Karpas-422 (cell line): ENCODE measurements around the gene ETS2. TPM values are rescaled to one million over a fixed set of nuclear protein-coding genes. Genes with fewer than 3 reads are reported as not detected.

ENCODE experiments used
- DNase-seq: peaks from one replicate; pipeline ENCODE4 v3.0.0-alpha.2; 2015
- H2AFZ ChIP-seq: fragments of 200-600 bp; sonication (generic); 2 replicates; pipeline ENCODE4 v1.6.1; 2014; ENCODE audit warnings: antibody characterized with exemption, low read length, mixed read lengths
- H3K27ac ChIP-seq: fragments of 200-600 bp; sonication (generic); 2 replicates; pipeline ENCODE4 v1.5.1; 2014; ENCODE audit warnings: mild to moderate bottlenecking, low read length, moderate library complexity
- H3K27me3 ChIP-seq: fragments of 200-600 bp; sonication (generic); 2 replicates; pipeline ENCODE4 v1.6.1; 2014; ENCODE audit warnings: low read length, mixed read lengths
- H3K36me3 ChIP-seq: fragments of 200-600 bp; sonication (generic); 2 replicates; pipeline ENCODE4 v1.6.1; 2014; ENCODE audit warnings: low read length, mixed read lengths; ENCODE audit not compliant: insufficient read depth
- H3K4me1 ChIP-seq: fragments of 200-600 bp; sonication (generic); 2 replicates; pipeline ENCODE4 v1.6.1; 2014; ENCODE audit warnings: mild to moderate bottlenecking, low read length, mixed read lengths
- H3K4me2 ChIP-seq: fragments of 200-600 bp; sonication (generic); 2 replicates; pipeline ENCODE4 v1.6.1; 2014; ENCODE audit warnings: low read length, low read depth, mild to moderate bottlenecking; ENCODE audit not compliant: poor library complexity, severe bottlenecking
- H3K4me3 ChIP-seq: fragments of 200-600 bp; sonication (generic); 2 replicates; pipeline ENCODE4 v1.5.1; 2014; ENCODE audit warnings: mild to moderate bottlenecking, antibody characterized with exemption, low read length, mixed read lengths
- H3K79me2 ChIP-seq: fragments of 200-600 bp; sonication (generic); 2 replicates; pipeline ENCODE4 v1.6.1; 2014; ENCODE audit warnings: mild to moderate bottlenecking, low read length, mixed read lengths
- H3K9ac ChIP-seq: fragments of 200-600 bp; sonication (generic); 2 replicates; pipeline ENCODE4 v1.6.0; 2014; ENCODE audit warnings: low read length
- H3K9me2 ChIP-seq: fragments of 200-600 bp; sonication (generic), shearing (Covaris generic); replicated peaks from 2 replicates; pipeline ENCODE4 v1.6.0; 2014; ENCODE audit warnings: mild to moderate bottlenecking, low read length, moderate library complexity; ENCODE audit not compliant: insufficient read depth
- H3K9me3 ChIP-seq: fragments of 300-700, 200-600 bp; sonication (generic); 2 replicates; pipeline ENCODE4 v1.6.1; 2014; ENCODE audit warnings: low read length, mixed read lengths
- H4K20me1 ChIP-seq: fragments of 200-600 bp; sonication (generic); 2 replicates; pipeline ENCODE4 v1.6.1; 2014; ENCODE audit warnings: mild to moderate bottlenecking, antibody characterized with exemption, low read length, low read depth; ENCODE audit not compliant: insufficient read depth
- total RNA-seq: library from RNA; depleted of rRNA; stranded (reverse); fragments of >200 nt; shearing (Covaris generic); gene quantifications from 2 replicates; pipeline ENCODE4 v1.2.3, GENCODE V29; 2014; ENCODE audit warnings: low replicate concordance

ETS2 gene
- total RNA-seq, 1 experiment from 2014 or later, result 12.9 TPM

DNA sequence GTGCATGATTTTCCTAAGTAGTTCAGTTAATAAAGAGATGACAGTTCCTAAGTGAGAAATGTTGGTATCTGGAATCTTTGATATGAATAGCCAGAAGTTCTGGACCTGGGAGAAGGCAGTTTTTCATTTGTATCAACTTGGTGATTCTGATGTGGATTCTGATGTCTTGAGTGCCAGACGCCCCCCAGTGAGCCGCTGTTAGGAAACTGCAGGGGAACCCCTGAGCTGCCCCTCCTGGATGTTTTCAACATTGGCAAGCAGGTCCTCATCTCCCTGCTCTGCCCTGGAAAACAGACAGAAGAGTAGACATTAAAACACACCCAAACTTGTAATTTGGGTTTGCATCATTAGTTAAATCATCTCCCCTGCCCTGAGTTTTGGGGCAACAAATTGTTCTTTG, 7.4 kb downstream of the ETS2 start:
- peaks cover 40% of the 10 kb centered on the region for H3K79me2 ChIP-seq

GRCh38 chr21:38813547-38813946, 7.8 kb downstream of the ETS2 start:
- Histone ChIP-seq H3K9me3 (no peaks in the 10 kb centered on the region), H3K27me3 (no peaks in the 10 kb centered on the region), H3K9me2 (no peaks in the 10 kb centered on the region), H3K79me2 (peaks cover 36% of the 10 kb centered on the region), H3K4me2 (no peak overlapping the region), H3K4me3 (no peak overlapping the region), H4K20me1 (no peaks in the 10 kb centered on the region), H3K9ac (no peak overlapping the region), H3K36me3 (peaks cover 76% of the 10 kb centered on the region), H2AFZ (no peak overlapping the region), H3K27ac (no peak overlapping the region), H3K4me1 (peaks cover 14% of the 10 kb centered on the region)
- no peak for DNase-seq

More for the DNA sequence above, 7.4 kb downstream of the ETS2 start:
- Histone ChIP-seq H3K27me3 (no peaks in the 10 kb centered on the region), H3K9me3 (no peaks in the 10 kb centered on the region), H3K4me2 (no peak overlapping the region), H3K36me3 (peaks cover 72% of the 10 kb centered on the region), H3K9ac (no peak overlapping the region), H3K4me3 (no peak overlapping the region), H2AFZ (no peak overlapping the region), H3K4me1 (peaks cover 18% of the 10 kb centered on the region), H3K27ac (no peak overlapping the region), H4K20me1 (no peaks in the 10 kb centered on the region), H3K9me2 (no peaks in the 10 kb centered on the region)
- DNase-seq, result no peak

- Histone ChIP-seq H3K27me3 (no peaks in the 10 kb centered on the region), H3K4me1 (peaks cover 6% of the 10 kb centered on the region), H3K4me2 (no peak overlapping the region), H3K9me2 (no peaks in the 10 kb centered on the region), H3K36me3 (peaks cover 85% of the 10 kb centered on the region), H3K4me3 (no peak overlapping the region), H3K9ac (no peak overlapping the region), H2AFZ (no peak overlapping the region), H4K20me1 (no peaks in the 10 kb centered on the region), H3K79me2 (peaks cover 27% of the 10 kb centered on the region), H3K27ac (no peak overlapping the region), H3K9me3 (no peaks in the 10 kb centered on the region)
- DNase-seq, result no peak
Observed at GRCh38 chr21:38814126-38815059, 8.7 kb downstream of the ETS2 start.

GRCh38 chr21:38815060-38815405, 9.3 kb downstream of the ETS2 start:
- H3K79me2 ChIP-seq, result peaks cover 21% of the 10 kb centered on the region
- H3K4me1 ChIP-seq, result no peaks in the 10 kb centered on the region; the same call in 1 of the 2 replicates
- peaks cover 85% of the 10 kb centered on the region for H3K36me3 ChIP-seq
- H2AFZ ChIP-seq, result no peak overlapping the region
- no peak overlapping the region for H3K4me3 ChIP-seq
- H3K9me2 ChIP-seq, result no peaks in the 10 kb centered on the region
- H4K20me1 ChIP-seq, result no peaks in the 10 kb centered on the region
- no peaks in the 10 kb centered on the region for H3K9me3 ChIP-seq
- H3K4me2 ChIP-seq, result no peak overlapping the region
- DNase-seq, result no peak
- H3K27ac ChIP-seq, result no peak overlapping the region
- H3K27me3 ChIP-seq, result no peaks in the 10 kb centered on the region
- no peak overlapping the region for H3K9ac ChIP-seq

GRCh38 chr21:38816400-38816977, 10.8 kb downstream of the ETS2 start:
- H4K20me1 ChIP-seq, result no peaks in the 10 kb centered on the region
- no peaks in the 10 kb centered on the region for H3K4me1 ChIP-seq
- no peaks in the 10 kb centered on the region for H3K9me3 ChIP-seq
- H3K36me3 ChIP-seq, result peaks cover 85% of the 10 kb centered on the region
- no peak overlapping the region for H3K9ac ChIP-seq
- H3K4me3 ChIP-seq, result no peak overlapping the region
- H3K9me2 ChIP-seq, result no peaks in the 10 kb centered on the region
- no peak for DNase-seq
- H3K27ac ChIP-seq, result no peak overlapping the region
- H3K4me2 ChIP-seq, result no peak overlapping the region
- H2AFZ ChIP-seq, result no peak overlapping the region
- no peaks in the 10 kb centered on the region for H3K27me3 ChIP-seq
- H3K79me2 ChIP-seq, result peaks cover 6% of the 10 kb centered on the region

DNA sequence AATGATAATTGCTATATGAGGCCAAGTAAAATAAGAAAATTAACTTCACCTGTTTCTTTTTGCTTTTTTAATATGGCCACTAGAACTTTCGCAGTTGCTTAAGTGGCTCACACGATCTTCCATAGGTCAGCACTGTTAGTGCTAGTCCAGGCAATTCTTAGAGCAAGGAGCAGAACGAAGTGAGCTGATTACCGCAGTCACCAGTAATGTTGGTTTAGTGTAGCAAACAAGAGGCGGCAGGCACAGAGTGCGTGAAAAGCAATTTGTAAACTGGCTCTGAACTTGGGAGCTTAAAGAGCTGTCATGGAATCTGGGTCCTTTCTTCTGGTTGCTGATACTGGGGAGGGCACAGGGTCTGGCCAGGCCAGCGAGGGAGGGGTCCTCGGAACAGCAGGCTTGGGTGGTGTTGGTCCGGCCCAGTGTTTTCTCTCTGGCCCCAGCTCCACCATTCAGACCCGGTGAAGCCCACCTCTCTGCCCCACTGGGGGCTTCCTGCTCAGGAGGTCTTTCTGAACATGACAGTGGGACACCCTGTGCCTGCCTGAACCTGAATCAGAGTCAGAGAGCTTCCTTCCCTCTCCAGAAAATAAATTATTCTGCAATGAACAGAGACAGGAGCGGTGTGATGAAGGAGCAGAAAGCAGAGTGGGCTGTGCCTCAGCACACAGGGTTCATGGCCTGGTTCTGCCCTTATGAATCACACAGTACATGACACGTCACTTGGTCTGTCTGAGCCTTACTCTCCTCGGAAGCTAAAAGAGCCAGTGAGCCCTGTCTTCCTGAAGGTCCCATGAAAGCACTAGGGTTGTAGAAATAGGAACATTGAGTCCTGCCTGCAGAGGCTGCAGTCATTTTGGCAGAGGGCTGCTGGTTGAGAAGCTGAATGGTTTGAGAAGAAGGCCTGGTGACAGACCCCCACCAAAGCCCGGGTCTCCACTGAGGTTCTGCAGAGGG, 11.9 kb downstream of the ETS2 start:
- no peak for DNase-seq
- no peaks in the 10 kb centered on the region for H3K9me2 ChIP-seq
- H3K4me2 ChIP-seq, result no peak overlapping the region
- no peaks in the 10 kb centered on the region for H3K27me3 ChIP-seq
- no peak overlapping the region for H2AFZ ChIP-seq
- H4K20me1 ChIP-seq, result no peaks in the 10 kb centered on the region
- peaks cover 85% of the 10 kb centered on the region for H3K36me3 ChIP-seq
- H3K4me1 ChIP-seq, result no peaks in the 10 kb centered on the region
- H3K4me3 ChIP-seq, result no peak overlapping the region
- H3K9ac ChIP-seq, result no peak overlapping the region
- H3K27ac ChIP-seq, result no peak overlapping the region
- H3K9me3 ChIP-seq, result no peaks in the 10 kb centered on the region
- no peaks in the 10 kb centered on the region for H3K79me2 ChIP-seq

- Histone ChIP-seq H3K79me2 (no peaks in the 10 kb centered on the region), H3K27me3 (no peaks in the 10 kb centered on the region), H3K9me2 (no peaks in the 10 kb centered on the region), H3K4me3 (no peak overlapping the region), H3K36me3 (peaks cover 83% of the 10 kb centered on the region), H3K9me3 (no peaks in the 10 kb centered on the region), H3K27ac (no peak overlapping the region), H4K20me1 (no peaks in the 10 kb centered on the region), H3K4me1 (no peaks in the 10 kb centered on the region), H3K4me2 (no peak overlapping the region), H2AFZ (no peak overlapping the region), H3K9ac (no peak overlapping the region)
- DNase-seq, result no peak
Observed at GRCh38 chr21:38818325-38818723, 12.6 kb downstream of the ETS2 start.
